ENCODE data around the gene PKNOX2. TPM values are rescaled to one million over a fixed set of nuclear protein-coding genes. Genes with fewer than 3 reads are reported as not detected.

The PKNOX2 gene
- total and polyA plus RNA-seq, 4 donors = 3.1 to 10.6 (median 7.9) TPM

DNA sequence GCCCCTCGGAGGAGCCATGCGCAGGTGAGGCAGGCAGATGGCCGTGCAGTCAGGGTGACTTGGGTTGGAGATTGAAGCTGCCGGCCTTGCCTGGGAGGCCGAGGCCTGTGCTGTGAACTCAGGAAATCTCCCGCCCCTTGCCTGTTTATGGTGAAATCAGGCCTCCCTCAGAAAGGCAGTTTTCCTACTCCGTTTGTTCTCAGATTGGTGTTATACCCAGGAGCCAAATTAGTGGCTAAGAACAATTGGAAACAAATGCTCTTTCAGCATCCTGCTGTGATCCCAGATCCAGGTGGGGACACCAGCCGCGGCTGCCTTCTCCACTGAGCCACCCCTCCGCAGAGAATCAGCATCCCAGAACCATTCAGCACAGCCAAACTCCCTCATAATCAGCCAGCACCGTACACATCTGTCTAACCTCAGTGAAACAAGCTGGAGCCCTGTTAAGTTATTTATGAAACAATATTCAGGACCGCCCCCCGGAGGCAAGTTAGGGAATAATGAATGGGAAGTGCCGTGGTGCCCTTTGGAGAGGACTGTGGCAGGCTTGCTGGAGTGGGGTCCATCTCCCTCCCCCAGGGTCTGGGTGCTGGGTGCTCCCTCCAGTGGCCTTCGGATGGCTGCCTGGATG is 60.0 kb downstream of the PKNOX2 start:
- Histone ChIP-seq H3K4me3 (no peak overlapping the region), H3K4me1 (ENCODE audit: control insufficient read depth in 5 of 5, insufficient read depth in 5 of 5, low read length in 5 of 5) (peaks cover 0 to 31% (median 21%) of the 10 kb centered on the region in 5 donors), H3K9ac (ENCODE audit: insufficient read depth in 1 of 2, low read length in 2 of 2) (no peak overlapping the region), H3K27me3 (ENCODE audit: control insufficient read depth in 3 of 3, insufficient read depth in 3 of 3, low read length in 2 of 3) (no peaks in the 10 kb centered on the region), H3K36me3 (ENCODE audit: control insufficient read depth in 4 of 4, insufficient read depth in 4 of 4, low read length in 4 of 4) (no peaks in the 10 kb centered on the region), H3K9me3 (ENCODE audit: control insufficient read depth in 4 of 4, insufficient read depth in 3 of 4, low read length in 3 of 4) (peaks cover 0 to 2% (median 0%) of the 10 kb centered on the region in 4 donors), H3K27ac (ENCODE audit: low read depth in 1 of 2, low read length in 1 of 2) (peak overlapping the region in 1 of 2 donors; percentile 28)
- DNase-seq = peak; percentile 33 to 60 (median 55)
- 80 to 81% methylated on average over 15 of the region's 15 CpGs for WGBS, 2 donors
- ATAC-seq (ENCODE audit: insufficient read depth, low FRiP score) = peak; percentile 6
- TF ChIP-seq, protein P1, sequence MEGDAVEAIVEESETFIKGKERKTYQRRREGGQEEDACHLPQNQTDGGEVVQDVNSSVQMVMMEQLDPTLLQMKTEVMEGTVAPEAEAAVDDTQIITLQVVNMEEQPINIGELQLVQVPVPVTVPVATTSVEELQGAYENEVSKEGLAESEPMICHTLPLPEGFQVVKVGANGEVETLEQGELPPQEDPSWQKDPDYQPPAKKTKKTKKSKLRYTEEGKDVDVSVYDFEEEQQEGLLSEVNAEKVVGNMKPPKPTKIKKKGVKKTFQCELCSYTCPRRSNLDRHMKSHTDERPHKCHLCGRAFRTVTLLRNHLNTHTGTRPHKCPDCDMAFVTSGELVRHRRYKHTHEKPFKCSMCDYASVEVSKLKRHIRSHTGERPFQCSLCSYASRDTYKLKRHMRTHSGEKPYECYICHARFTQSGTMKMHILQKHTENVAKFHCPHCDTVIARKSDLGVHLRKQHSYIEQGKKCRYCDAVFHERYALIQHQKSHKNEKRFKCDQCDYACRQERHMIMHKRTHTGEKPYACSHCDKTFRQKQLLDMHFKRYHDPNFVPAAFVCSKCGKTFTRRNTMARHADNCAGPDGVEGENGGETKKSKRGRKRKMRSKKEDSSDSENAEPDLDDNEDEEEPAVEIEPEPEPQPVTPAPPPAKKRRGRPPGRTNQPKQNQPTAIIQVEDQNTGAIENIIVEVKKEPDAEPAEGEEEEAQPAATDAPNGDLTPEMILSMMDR (IDR thresholded peaks at IDR 0.05; ENCODE audit: control extremely low read depth, extremely low read depth) = no peak

DNA sequence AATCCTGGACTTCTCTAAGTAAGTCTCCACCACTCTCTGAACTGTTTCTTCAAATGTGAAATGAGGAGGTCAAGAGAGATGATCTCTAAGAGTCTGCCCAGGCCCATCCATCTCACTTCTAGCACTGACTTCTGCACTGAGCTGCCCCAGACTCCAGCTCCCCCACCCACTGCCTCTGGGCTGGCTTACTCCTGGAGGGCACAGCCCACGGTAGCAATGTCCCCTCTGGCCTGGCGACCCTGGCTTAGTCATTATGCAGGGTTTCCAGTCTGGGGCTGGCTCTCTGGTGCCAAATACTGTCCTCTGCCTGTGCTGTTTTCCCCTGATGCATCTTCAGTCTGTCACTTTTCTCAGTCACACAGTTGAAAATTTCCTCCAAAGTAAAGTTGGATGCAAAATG is 60.9 kb downstream of the PKNOX2 start:
- TF ChIP-seq, protein P1 (IDR thresholded peaks at IDR 0.05; ENCODE audit: control extremely low read depth, extremely low read depth) = no peak
- H3K9me3 ChIP-seq (ENCODE audit: control insufficient read depth in 4 of 4, insufficient read depth in 3 of 4, low read length in 3 of 4) = peaks cover 0 to 2% (median 0%) of the 10 kb centered on the region in 4 donors
- H3K27me3 ChIP-seq (ENCODE audit: control insufficient read depth in 3 of 3, insufficient read depth in 3 of 3, low read length in 2 of 3) = no peaks in the 10 kb centered on the region
- 86 to 93% methylated on average over 2 of the region's 2 CpGs for WGBS, 2 donors
- peaks cover 0 to 31% (median 21%) of the 10 kb centered on the region in 5 donors for H3K4me1 ChIP-seq (ENCODE audit: control insufficient read depth in 5 of 5, insufficient read depth in 5 of 5, low read length in 5 of 5)
- no peaks in the 10 kb centered on the region for H3K36me3 ChIP-seq (ENCODE audit: control insufficient read depth in 4 of 4, insufficient read depth in 4 of 4, low read length in 4 of 4)
- DNase-seq = no peak
- H3K27ac ChIP-seq (ENCODE audit: low read depth in 1 of 2, low read length in 1 of 2) = no peak overlapping the region
- H3K9ac ChIP-seq (ENCODE audit: insufficient read depth in 1 of 2, low read length in 2 of 2) = no peak overlapping the region
- H3K4me3 ChIP-seq = no peak overlapping the region
- ATAC-seq (ENCODE audit: insufficient read depth, low FRiP score) = no peak

DNA sequence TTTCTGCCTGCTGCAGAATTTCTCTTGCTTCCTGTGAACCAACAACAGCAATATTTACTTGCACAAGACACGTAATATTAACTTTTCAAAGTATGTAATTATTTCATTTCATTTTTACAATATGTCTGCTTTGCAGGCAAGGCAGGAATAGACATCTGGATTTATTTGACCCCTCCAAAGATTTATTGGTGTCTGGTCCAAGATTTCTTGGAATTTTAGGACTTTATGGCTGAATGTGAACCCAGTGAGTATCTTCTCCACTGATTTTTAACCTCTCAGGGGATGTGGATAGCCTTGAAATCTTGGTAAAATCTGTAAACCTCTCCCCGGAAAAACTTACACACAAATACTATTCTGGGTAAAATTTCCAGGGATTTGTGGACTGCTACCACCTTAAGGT is 61.5 kb downstream of the PKNOX2 start:
- Histone ChIP-seq H3K9me3 (ENCODE audit: control insufficient read depth in 4 of 4, insufficient read depth in 3 of 4, low read length in 3 of 4) (peaks cover 0 to 2% (median 0%) of the 10 kb centered on the region in 4 donors), H3K4me1 (ENCODE audit: control insufficient read depth in 5 of 5, insufficient read depth in 5 of 5, low read length in 5 of 5) (peaks cover 0 to 31% (median 21%) of the 10 kb centered on the region in 5 donors), H3K9ac (ENCODE audit: insufficient read depth in 1 of 2, low read length in 2 of 2) (no peak overlapping the region), H3K36me3 (ENCODE audit: control insufficient read depth in 4 of 4, insufficient read depth in 4 of 4, low read length in 4 of 4) (no peaks in the 10 kb centered on the region), H3K27ac (ENCODE audit: low read depth in 1 of 2, low read length in 1 of 2) (no peak overlapping the region), H3K27me3 (ENCODE audit: control insufficient read depth in 3 of 3, insufficient read depth in 3 of 3, low read length in 2 of 3) (no peaks in the 10 kb centered on the region), H3K4me3 (no peak overlapping the region)
- DNase-seq = no peak
- no peak for ATAC-seq (ENCODE audit: insufficient read depth, low FRiP score)
- TF ChIP-seq, protein P1 (IDR thresholded peaks at IDR 0.05; ENCODE audit: control extremely low read depth, extremely low read depth) = no peak
- WGBS, 2 donors = 46 to 56% methylated on average over 2 of the region's 2 CpGs

Measured in lung (tissue), 12 donors.